GM18873 (cell line): ENCODE data around the gene EFCAB6.

Source experiments
- ATAC-seq: cut with Tn5 transposase; IDR thresholded peaks from one replicate; pipeline ENCODE4 v1.9.1; 2021; ENCODE audit warnings: mild to moderate bottlenecking, moderate library complexity, moderate number of reproducible peaks; ENCODE audit not compliant: unreplicated experiment, low FRiP score

The EFCAB6 gene

DNA sequence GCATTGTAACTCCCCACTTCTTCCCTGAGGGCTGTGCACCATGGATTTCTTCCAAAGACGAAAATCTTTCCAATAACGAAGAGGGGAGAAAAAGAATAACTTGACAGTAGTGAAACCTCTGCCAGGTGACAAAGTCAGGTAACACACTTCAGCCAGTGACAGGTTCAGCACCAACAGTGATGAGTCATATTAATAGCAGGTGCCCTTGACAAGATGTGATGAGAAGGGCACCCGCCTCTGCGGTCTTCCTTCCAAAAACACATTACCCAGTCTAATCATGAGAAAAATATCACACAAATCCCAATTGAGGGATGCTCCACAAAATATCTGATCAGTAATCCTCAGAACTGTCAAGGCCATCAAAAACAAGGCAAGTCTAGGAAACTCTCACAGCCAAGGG, 157.8 kb downstream of the EFCAB6 start:
- ATAC-seq = no peak

DNA sequence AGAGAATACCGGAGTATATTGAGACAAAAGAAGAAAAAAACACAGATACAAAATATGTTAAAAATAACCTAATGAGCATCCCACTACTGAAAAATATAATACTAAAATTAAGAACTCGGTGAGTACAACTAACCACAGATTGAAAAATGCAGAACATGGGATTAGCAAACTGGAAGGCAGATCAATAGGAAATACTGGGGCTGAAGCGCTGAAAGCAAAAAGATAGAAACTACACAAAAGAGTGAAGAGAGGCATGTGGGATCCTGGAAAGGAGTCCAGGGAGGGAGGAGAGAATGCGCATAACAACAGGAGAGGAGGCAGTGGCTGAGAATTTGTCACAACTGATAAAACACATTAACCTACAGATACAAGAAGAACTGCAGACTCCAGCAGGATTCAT, 159.3 kb downstream of the EFCAB6 start:
- no peak for ATAC-seq

DNA sequence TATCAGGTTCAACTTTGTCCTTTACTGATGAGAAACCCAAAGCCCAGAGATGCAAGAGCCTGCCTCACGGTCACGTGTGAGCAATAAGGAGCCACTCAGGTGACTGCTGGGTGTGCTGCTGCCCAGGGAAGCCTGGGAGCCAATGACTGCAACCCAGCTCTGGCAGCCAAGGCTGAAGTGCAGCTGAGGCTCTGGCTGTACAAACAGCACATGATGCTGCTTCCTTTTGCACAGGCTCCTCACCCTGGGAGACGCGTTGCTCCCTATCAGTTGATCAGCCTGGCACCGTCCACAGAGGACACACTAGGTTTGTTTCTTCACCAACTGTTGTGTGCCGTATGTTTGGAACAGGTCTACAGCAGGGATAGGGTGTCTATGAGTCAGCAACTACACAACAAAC, 168.7 kb downstream of the EFCAB6 start:
- no peak for ATAC-seq

DNA sequence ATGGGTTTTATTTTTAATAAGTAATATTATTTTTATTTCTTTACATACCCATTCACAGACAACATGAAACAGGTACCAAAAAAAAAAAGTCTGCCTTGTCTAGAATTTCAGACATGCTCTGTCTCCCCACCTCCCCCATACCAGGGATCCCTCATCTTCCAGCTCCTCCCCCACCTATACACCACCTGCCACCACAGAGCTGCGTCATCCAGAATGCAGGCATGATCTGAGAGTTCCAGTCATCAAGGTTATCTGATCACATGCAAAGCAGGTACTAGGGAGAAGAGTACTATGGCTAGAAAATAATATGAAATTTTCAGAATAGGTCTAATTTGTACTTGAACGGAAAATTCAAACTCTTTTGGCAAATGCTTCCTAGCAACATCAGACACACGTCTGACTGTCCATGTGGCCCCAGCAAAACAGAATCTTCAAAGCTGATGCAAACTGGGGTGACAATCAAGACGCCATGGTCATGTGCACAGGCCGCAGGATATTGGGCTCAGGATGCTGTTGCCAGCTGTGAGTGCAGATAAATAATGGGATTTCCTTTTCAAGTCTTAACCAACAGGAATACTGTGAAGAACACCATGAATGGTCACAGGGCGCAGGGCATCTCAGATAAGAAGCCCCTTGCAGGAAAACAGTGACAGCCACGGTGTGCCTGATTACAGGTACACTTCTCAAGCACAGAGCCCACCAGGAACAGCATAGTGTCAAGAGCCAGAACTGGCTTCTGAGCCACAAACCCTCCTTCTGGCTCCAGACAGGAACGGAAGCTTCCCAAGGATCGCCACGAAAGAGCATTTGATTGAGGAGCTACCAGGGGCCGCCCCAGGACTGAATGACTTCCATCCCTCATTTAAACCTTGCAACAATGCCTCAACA, 169.5 kb downstream of the EFCAB6 start:
- ATAC-seq = no peak

DNA sequence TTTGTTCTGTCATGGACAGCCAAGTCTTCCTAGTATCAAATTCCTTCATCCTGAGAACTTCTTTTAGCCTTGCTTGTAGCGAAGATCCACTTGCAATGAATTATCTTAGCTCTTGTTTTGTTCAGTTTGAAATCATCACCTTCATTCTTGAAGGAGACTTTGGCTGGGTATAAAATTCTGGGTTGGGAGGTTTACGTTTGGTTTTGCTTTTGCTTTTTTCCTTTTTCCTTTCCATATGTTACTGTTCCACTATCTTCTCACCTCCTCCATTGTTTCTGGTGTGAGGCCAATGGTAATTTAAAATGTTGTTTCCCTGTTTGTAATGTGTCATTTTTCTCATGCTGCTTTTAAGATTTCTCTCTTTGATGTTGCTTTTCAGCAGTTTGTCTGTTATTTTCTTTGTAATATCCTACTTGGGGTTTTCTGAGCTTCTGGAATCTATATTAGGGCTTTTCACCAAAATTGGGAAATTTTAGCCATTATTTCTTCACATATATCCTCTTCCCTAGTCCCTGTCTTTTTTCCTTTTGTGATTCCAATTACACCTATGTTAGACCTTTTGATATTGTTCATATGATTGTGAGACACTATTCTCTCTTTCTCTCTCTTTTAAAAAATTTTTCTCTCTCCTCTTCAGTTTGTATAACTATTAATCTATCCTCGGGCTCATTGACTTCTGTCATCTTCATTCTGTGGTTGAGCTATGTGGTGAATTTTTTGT, 172.7 kb downstream of the EFCAB6 start:
- ATAC-seq = no peak

DNA sequence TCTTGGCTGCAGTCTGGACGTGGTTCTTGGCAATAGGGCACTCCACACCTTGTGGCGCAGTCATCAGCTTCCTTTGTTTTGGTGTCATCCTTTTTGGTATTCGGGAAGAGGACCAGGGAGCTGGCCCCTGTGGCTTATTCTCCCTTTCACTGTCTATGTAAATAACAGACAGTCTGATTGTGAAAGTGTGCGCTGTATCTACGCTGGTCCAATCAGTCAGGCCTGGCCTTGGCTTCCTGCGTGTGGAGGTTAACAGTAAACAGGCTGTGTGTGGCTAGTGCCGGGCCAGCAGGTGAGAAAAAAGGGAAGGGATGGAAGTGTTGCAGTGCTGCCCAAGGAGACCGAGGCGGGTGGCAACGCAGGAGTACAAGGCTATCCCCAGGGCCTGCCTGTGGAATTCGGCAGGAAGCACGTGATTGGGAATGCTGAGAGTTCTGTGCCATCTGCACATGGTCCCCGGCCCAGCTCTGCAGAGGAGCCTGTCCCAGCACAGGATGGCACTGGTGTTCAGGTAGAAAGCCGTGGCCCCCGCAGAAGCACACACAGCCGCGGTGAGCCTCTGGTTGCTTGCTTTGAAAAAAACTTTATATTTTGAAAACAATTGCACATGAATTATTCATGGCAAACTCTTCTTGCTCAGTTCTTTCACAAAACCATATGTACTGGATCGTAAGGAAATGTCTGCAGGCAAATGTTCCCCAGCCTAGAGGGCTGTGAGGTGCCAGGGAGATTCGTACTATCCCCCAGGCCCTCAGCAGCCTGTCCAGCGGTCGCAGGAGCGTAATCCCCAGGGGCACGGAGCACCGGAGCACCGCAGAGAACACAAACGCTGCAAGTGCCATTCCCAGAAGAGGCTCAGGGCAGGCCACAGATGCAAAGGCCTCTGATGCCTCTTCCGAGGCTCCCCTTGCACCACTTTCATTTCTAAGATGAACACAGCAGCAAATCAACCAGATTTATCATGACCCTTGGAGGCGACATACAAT, 174.5 kb downstream of the EFCAB6 start:
- ATAC-seq = no peak

DNA sequence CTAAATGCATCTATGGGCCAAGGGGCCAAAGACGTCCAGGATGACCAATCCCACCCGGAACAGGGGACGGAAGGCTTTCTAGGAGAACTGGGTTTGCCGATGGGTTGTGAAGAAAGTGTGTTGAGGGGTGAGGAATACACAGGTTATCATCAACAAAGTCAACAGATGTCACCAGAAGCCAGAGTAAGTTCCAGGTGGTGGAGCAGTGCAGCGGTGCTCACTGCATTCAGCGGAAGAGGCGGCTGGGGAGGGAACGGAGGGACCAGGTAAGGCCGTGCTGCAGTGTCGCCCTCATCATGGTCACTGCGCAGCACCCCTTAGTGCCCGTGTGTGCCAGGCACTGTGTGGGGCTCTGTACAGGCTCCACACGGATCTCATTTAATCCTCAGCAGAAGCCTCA, 176.0 kb downstream of the EFCAB6 start:
- ATAC-seq = no peak

DNA sequence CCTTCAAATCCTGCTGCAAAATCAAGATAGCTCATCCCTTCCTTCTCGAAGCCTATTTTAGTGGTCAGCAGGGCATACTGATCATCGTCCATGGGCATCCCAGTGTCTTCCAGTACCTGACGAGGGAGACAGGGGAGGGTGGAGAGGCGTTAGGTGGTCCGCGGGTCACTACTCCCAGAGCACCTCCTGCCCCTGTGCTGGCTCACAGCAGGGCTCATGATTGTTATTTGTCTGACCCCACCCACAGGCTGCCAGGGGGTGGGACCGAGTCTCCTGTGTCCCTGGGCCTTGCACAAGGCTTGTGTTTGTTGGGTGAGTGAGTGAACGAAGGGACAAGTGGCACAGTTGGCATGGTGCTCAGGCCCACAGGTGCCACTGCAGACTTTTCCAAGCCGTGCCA, 177.0 kb downstream of the EFCAB6 start:
- ATAC-seq = no peak

DNA sequence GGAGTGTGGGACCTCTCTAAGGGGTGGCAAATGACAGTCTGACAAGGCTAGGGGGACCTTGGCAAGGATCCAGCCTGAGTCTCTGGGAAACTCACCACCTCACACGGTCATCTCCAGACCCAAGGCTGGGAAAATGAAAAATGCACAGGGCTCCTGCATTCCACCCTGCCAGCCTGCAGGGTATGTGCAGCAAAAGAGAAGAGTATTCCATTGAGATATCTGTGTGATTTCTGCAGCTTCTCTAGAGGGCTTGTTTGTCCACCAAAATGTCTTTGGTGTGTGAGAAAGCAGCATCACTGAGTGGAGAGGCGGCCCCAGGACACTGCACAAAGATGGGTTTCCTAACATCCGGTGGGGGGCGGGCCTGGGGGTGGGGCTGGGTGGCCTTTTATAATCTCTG, 177.8 kb downstream of the EFCAB6 start:
- no peak for ATAC-seq

DNA sequence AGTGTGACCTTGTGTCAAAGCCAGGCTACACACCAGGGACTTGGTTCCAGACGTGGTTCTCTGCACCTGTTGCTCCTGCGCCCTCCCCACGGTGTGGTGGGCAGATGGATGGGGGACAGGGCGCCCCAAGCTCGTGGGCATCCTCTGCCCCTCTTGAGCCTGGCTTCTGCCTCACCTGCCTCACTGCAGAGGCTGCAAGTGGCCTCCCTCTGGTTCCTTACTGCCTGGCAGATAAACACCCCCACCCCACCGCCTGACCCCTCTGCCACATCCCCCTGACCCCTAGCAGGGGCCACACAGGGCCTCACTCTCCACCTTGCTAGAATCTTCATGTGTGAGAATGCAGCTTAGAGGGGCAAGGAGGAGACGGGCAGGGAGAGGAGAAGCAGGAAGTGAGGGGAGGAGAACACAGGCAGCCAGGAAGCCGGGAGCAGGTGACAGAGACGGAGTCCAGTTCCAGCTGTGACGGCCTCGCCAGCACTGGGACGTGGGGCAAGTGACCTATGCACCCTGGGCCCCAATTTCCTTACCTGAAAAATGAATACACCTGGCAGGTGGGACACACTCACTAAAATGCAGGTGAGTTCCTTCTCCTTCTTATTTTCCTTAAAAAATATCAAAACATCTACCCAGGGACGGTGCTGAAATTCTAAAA, 178.3 kb downstream of the EFCAB6 start:
- no peak for ATAC-seq

DNA sequence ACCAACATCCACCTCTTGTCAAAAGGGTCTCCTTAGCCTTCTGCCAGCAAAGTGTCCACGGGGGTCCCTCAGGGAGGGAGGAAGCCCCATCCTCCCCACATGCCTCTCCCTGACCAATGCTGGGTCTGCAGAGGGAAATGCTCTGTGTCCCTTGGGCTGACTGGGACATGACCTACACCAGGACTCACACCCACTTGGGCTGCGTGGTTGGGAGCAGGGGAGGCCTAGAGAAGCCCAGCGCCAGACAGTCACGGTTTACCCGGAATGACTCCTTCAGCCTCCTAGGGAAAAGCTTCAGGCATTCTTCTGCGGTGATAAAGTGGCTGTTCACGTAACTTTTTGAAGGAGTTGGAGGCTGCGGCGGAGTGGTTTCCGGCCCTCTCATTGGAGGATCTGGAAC, 180.3 kb downstream of the EFCAB6 start:
- ATAC-seq = no peak

DNA sequence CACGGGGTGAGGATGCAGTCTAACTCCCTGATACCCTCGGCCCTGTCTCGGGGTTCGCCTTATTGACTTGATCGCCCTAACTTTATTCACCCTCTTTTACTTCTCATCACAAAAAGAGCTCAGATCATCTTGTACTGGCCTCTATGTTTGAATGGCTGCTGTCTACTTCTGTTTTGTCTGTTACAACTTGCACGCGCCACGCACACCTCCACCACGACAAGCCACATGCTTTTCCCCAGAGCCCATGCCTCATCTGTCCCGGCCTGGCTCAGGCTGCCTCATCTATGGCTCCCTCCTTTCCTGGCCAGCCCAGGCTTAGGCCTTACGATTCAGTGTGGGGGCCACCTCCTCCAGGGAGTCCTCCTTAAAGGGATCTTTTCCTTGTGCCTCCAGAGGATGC, 180.9 kb downstream of the EFCAB6 start:
- no peak for ATAC-seq

DNA sequence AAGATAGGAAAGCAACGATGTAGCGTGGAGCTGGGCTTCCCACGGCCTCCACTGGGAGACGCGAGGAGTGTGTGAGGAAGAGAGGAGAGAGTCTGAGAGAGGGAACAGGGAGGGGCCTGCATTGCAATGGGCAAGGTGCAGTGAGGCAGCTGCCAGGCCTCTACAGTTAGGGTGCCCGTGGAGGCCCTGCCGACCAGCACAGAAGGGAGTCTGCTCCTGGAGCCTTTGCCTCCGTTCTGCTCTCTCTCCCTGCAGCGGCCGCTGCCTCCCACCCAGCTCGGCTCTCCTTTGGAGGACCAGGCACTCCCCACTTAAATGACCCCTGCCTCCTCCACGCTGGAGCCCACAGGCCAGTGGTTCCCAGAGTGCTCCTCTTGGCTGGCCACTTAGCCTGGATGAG, 181.7 kb downstream of the EFCAB6 start:
- ATAC-seq = no peak

DNA sequence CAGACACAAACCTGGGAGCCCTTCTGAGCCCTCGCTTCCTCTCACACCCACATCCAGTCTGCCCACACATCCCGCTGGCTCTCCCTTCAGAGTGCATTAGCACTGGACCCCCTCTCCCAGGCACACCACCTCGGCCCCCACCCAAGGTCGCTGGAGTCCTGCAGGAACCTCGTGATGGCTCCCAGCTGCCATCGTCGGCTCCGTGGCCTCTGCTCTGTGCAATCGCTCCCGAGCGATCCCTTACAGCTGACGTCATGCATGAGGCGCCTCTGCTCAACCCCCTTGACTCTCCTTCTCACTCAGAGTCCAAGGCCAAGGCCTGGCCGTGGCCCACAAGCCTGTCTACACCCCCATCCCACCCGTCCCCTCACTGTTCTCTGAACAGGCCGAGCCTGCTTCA, 183.9 kb downstream of the EFCAB6 start:
- no peak for ATAC-seq

DNA sequence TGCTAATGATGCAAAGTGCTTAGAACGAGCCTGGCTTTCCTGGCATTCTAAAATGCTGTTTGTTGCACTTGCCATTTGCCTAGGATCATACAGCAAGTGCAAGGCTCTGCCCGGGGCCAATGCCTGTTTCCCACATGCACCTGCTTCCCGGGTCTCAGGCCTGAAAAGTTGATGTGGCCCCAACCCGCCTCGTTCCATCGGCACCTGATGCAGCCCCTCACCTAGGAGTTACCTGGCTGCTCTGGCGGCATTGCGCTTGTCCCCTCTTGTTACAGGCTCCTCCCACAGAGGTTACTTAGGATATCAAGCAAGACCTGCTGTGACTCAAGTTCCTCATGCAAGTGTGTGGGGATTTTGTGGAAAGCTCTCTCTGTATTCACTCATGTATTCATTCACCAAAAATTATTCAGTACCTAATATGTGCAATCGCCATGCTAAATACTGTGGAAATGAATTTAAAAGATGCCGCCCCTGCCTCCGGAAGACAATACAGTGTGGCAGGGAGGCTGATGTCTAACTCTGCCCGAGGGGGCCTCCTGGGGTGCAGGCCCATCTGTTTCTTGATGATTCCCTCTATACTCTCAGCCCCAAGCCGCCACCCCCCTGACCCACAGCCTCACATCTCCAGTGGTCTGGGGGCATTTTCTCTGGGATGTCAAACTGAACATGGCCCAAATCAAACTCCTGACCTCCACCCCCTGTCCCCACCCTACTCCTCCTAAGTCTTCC, 184.5 kb downstream of the EFCAB6 start:
- no peak for ATAC-seq

DNA sequence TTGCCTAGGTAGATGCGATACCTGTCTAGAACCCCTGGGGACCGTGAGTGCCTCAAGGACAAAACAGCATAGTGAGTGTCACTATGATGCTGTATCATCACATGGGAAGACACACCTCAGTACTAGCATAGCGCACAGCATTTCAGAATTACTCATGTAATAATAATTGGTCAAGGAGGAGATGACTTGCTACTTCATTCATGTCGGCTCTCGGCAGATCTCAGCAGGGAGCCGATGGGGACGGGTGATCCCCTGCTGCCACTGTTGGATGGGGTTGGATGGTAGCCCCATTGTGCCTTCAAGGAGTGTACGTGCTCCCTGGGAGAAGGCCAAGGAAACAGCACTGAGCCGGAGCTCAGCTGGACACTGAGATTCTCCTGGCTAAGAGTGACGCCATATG, 186.9 kb downstream of the EFCAB6 start:
- no peak for ATAC-seq

DNA sequence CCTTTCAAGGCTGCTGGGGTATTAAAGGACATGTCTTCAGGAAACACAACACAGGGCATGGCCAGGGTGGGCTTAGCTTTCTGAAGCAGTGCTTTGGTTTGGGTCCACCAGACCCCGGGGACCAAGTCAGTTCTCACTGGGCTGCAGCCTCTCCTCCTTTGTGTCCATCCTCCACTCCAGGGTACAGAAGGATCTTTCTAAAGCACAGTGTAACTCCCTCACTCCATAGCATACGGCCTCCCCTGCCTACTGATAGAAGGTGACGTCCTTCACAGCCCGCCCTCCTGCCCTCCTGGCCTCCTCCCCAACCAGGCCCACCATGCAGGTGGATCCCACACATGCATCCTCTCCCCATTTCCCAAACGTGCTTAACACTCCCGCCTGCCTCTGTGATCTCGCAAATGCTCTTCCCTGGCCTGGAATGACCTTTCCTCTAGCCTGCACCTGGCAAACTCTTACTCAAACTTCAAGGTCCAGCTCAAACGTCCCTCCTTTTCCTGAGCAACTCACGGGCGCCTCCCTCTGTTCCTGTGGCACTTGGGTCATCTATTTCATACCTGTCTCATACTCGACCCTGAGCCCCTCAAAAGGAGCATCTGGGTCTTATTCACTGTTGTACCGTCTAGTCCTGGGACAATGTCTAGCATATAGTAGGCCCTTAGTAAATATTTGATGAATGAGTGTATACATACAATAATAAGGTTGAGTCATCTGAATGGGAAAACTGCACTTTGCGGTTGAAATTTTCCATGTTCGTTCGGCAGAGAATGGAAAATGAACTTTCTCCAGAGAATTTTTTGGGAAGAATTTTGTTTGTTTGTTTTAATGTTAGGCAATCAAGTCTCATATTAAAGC, 187.7 kb downstream of the EFCAB6 start:
- no peak for ATAC-seq

DNA sequence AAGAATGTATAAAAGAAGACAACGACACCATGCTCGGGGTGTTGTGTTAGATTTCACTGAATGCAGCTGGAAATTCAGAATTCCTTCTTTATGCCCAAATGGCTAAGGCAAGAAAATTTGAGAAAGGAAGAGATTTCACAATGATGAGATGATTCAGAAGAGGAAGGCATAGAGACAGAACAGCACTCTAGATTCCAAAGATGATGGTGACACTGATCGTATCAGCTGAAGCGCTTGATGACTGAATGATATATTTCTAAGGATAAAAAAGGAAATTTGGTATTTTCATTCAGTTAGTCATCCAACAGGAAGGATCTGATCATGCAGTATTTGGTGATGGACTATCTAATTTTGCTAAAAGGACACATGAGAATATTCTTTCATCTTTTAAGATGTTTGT, 189.2 kb downstream of the EFCAB6 start:
- no peak for ATAC-seq

DNA sequence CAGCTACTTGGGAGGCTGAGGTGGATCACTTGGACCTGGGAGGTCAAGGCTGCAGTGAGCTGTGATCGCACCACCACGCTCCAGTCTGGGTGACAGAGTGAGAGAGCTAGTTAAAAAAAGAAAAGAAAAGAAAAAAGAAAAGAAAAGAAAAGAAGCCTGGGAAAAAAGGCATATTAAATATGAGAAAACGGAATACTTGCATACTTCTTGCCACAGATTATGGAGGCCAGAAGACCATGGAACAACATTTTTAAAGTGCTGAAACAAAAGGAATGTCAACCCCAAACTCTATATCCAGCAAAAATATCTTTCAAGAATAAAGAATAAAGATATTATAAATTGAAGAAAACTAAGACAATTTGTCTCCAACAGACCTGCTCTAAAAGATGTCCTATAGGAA, 191.9 kb downstream of the EFCAB6 start:
- no peak for ATAC-seq
